Natural killer cell (primary cell): ENCODE results near the gene DMC1. TPM values are rescaled to one million over a fixed set of nuclear protein-coding genes. Genes with fewer than 3 reads are reported as not detected.

Experiments used
- ATAC-seq, 3 donors: fragments of 150-1000 bp in 2 of 3; fragments of 200-7000 bp in 1 of 3; cut with Tn5 transposase; 1 replicate in 1 of 3; 2 replicates in 2 of 3; pipeline ENCODE4 v1.10.0; 2021; ENCODE audit warnings: mild to moderate bottlenecking in 2 of 3, moderate library complexity in 2 of 3
- DNase-seq, 2 donors: peaks; one replicate each; pipeline versions ENCODE4 v3.0.0 to v3.0.0-alpha.2; 2013 to 2021; ENCODE audit warnings: mixed read lengths in 1 of 2
- H3K27ac ChIP-seq: one replicate; pipeline ENCODE4 v1.5.1; 2013; ENCODE audit warnings: mild to moderate bottlenecking, low read length
- H3K27me3 ChIP-seq: one replicate; pipeline ENCODE4 v1.6.1; 2013; ENCODE audit warnings: low read length; ENCODE audit not compliant: control insufficient read depth, insufficient read depth
- H3K36me3 ChIP-seq: one replicate; pipeline ENCODE4 v1.6.1; 2013; ENCODE audit warnings: low read length; ENCODE audit not compliant: control insufficient read depth, insufficient read depth
- H3K4me1 ChIP-seq: one replicate; pipeline ENCODE4 v1.6.1; 2013; ENCODE audit warnings: low read length; ENCODE audit not compliant: control insufficient read depth, insufficient read depth
- H3K4me3 ChIP-seq: one replicate; pipeline ENCODE4 v1.5.1; 2013; ENCODE audit warnings: low read length
- H3K9me3 ChIP-seq: one replicate; pipeline ENCODE4 v1.6.1; 2013; ENCODE audit warnings: low read length; ENCODE audit not compliant: control insufficient read depth, insufficient read depth
- H3K27ac Mint-ChIP-seq, 2 donors: one replicate each; pipeline ENCODE4 v1.8.0; 2022; ENCODE audit warnings: mild to moderate bottlenecking in 2 of 2, mixed read lengths in 2 of 2, moderate library complexity in 1 of 2
- H3K27me3 Mint-ChIP-seq, 2 donors: one replicate each; pipeline ENCODE4 v1.8.0; 2022; ENCODE audit warnings: low read depth in 2 of 2, mixed read lengths in 2 of 2
- H3K36me3 Mint-ChIP-seq: one replicate; pipeline ENCODE4 v1.8.0; 2022; ENCODE audit warnings: mixed read lengths
- H3K4me1 Mint-ChIP-seq, 2 donors: one replicate each; pipeline ENCODE4 v1.8.0; 2022; ENCODE audit warnings: mixed read lengths in 2 of 2
- H3K4me3 Mint-ChIP-seq: one replicate; pipeline ENCODE4 v1.8.0; 2022; ENCODE audit warnings: mild to moderate bottlenecking, moderate library complexity, mixed read lengths
- H3K9me3 Mint-ChIP-seq, 2 donors: one replicate each; pipeline ENCODE4 v1.8.0; 2022; ENCODE audit warnings: mixed read lengths in 2 of 2
- WGBS: methylation state at CpG from one replicate; pipeline ENCODE4 v1.1.7; 2013; ENCODE audit warnings: missing lambda C conversion rate; ENCODE audit not compliant: insufficient coverage; 5-methylcytosine and 5-hydroxymethylcytosine counted together
- intact Hi-C: fragments of 100-400 bp; cut with micrococcal nuclease; formaldehyde crosslinking; loops from one replicate; pipeline ENCODE4 v1.14.2; 2022
- total RNA-seq, 4 donors: library from RNA; stranded (reverse); fragments of 120-200 nt in 1 of 4; gene quantifications; one replicate each; pipeline versions ENCODE4 v1.2.3 to v1.2.4, GENCODE V29; 2013 to 2022
- TF ChIP-seq, protein P1 (sequence below): fragments of 200-600 bp; IDR thresholded peaks from one replicate; pipeline ENCODE4 v1.8.0; 2022; ENCODE audit warnings: antibody characterized with exemption

DMC1 gene
- total RNA-seq, 3 donors from 2014 or later (not counting 1 experiment from before 2014, with no cell fraction given), result 0.31 to 1.7 (median 0.63) TPM

DNA sequence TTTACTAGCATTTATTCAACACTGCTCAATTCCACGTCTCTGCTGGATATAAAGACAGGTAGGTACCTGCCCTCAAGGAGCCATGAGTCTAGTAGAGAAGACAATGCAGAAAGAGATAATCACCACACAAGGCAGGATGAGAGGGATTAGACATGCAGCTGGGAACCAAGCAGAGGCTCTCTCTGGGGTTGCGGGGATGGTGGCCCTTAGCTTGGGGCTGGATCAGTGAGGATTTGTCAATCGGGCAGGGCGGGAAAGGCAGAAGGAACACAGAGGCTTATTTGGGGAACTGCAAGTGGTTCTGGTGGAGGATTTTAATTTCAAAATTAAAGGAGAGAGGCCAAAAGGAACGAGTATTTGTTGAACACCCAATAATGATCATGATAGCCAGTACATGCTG is 8.5 kb upstream of the DMC1 start:
- Mint-ChIP-seq H3K27ac (no peak overlapping the region), H3K9me3 (no peaks in the 10 kb centered on the region), H3K4me3 (no peak overlapping the region), H3K4me1 (no peaks in the 10 kb centered on the region), H3K36me3 (no peaks in the 10 kb centered on the region), H3K27me3 (peaks cover 12 to 15% of the 10 kb centered on the region in 2 donors)
- no peaks in the 10 kb centered on the region for H3K36me3 ChIP-seq
- DNase-seq, result no peak
- no peaks in the 10 kb centered on the region for H3K9me3 ChIP-seq
- WGBS, result 95% methylated on average over 5 of the region's 5 CpGs
- TF ChIP-seq, protein P1, sequence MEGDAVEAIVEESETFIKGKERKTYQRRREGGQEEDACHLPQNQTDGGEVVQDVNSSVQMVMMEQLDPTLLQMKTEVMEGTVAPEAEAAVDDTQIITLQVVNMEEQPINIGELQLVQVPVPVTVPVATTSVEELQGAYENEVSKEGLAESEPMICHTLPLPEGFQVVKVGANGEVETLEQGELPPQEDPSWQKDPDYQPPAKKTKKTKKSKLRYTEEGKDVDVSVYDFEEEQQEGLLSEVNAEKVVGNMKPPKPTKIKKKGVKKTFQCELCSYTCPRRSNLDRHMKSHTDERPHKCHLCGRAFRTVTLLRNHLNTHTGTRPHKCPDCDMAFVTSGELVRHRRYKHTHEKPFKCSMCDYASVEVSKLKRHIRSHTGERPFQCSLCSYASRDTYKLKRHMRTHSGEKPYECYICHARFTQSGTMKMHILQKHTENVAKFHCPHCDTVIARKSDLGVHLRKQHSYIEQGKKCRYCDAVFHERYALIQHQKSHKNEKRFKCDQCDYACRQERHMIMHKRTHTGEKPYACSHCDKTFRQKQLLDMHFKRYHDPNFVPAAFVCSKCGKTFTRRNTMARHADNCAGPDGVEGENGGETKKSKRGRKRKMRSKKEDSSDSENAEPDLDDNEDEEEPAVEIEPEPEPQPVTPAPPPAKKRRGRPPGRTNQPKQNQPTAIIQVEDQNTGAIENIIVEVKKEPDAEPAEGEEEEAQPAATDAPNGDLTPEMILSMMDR, result no peak
- no peaks in the 10 kb centered on the region for H3K4me1 ChIP-seq
- no peak for ATAC-seq
- H3K27ac ChIP-seq, result no peak overlapping the region
- H3K27me3 ChIP-seq, result no peaks in the 10 kb centered on the region
- intact Hi-C loops, result no loop called here
- no peak overlapping the region for H3K4me3 ChIP-seq

DNA sequence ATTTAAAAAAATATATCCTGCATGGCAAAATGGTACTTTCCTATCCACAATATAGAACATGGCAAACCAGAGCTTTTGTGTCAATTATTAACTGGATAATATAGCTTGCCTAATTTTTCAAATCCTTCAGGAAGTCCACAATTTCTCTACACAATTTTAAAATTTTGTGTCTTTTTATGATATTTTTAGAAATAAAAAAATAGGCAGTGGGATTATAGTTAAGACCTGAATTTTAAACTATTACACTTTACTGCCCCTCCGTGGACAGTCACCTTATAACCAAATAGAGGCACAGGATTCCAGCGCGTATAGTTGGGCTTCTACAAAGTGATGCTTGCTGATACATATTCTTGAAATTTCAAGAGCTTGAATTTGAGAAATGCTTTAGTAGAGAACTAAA is 2.1 kb upstream of the DMC1 start:
- Histone ChIP-seq H3K36me3 (no peaks in the 10 kb centered on the region), H3K4me1 (peaks cover 17% of the 10 kb centered on the region), H3K27ac (no peak overlapping the region), H3K27me3 (no peaks in the 10 kb centered on the region), H3K4me3 (no peak overlapping the region), H3K9me3 (no peaks in the 10 kb centered on the region)
- Mint-ChIP-seq H3K9me3 (no peaks in the 10 kb centered on the region), H3K4me1 (peaks cover 12 to 19% of the 10 kb centered on the region in 2 donors), H3K27me3 (no peaks in the 10 kb centered on the region), H3K27ac (no peak overlapping the region), H3K4me3 (no peak overlapping the region), H3K36me3 (no peaks in the 10 kb centered on the region)
- ATAC-seq (no peak), DNase-seq (peak in 1 of 2 donors; percentile 65)
- intact Hi-C loops, result loop anchor here (1.0 to 5.0 kb wide), 2 partner anchors 160 to 520 kb away; no protein-coding TSS in a partner anchor
- WGBS, result 18% methylated on average over 2 of the region's 3 CpGs
- TF ChIP-seq, protein P1, result peak; percentile 59

DNA sequence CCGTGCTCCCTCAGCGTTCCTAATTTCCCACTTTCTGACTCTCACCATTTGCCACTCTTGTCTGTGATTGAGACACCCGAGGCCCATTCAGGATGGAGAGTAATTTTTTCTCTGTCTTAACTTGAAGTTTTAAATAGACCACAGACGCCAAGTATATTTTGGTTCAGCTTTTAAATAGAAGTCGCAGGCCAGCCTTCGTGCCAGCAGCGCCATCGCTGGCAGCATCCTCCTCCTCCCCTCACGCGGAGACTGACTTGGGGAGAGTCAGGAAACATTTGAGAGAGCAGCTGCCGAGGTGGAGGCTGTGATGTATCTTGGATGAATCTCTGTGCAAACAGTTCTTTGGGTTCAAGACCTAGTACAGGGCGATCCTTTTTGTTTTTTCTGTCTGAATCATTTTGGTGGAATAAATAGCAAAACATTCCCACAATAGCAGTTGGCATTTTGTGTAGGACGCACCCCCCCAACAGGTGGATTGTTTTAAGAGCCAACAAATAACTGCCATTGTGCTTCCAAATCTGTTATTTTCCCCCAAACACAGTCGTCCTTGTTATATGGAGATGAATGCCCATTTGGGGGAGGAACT is 889 bp upstream of the DMC1 start:
- Histone ChIP-seq H3K9me3 (no peaks in the 10 kb centered on the region), H3K27me3 (no peaks in the 10 kb centered on the region), H3K36me3 (no peaks in the 10 kb centered on the region), H3K27ac (peak overlapping the region; percentile 36), H3K4me1 (peaks cover 17% of the 10 kb centered on the region), H3K4me3 (peak overlapping the region; percentile 68)
- ATAC-seq, result no peak
- peak overlapping the region; percentile 90 for H3K4me3 Mint-ChIP-seq
- 6% methylated on average over 11 of the region's 14 CpGs for WGBS
- no peaks in the 10 kb centered on the region for H3K27me3 Mint-ChIP-seq
- H3K36me3 Mint-ChIP-seq, result no peaks in the 10 kb centered on the region
- intact Hi-C loops, result loop anchor here (5.0 kb wide), 1 partner anchor 159 kb away; no protein-coding TSS in a partner anchor
- H3K27ac Mint-ChIP-seq, result peak overlapping the region; percentile 52 to 86
- DNase-seq, result peak; percentile 16 to 64
- no peaks in the 10 kb centered on the region for H3K9me3 Mint-ChIP-seq
- H3K4me1 Mint-ChIP-seq, result peaks cover 12 to 19% of the 10 kb centered on the region in 2 donors
- TF ChIP-seq, protein P1, result no peak
